ENCODE measurements around the gene TAF4B. TPM values are rescaled to one million over a fixed set of nuclear protein-coding genes. Genes with fewer than 3 reads are reported as not detected.

The TAF4B gene
- polyA plus RNA-seq, 1 of the 3 experiments (the other 2 are of a cell fraction): 1.3 TPM

Small RNA genes within 50 kb of the gene (small RNA-seq; reads per million reads assigned to genes)
- gene RNU6-1289P: 0 reads per million in 7 experiments

Other genes starting within 250 kb of the TAF4B start
- gene SS18, start 135.8 kb upstream of the TAF4B start, polyA plus RNA-seq (2012; rRNA removed): 98.6 and 177 TPM in 2 replicates
- gene PSMA8, start 92.6 kb upstream of the TAF4B start, polyA plus RNA-seq (2012; rRNA removed): not detected in 2 replicates

Measured in SK-N-SH (cell line).